ENCODE results near the gene RNASEH2C.

GRCh38 chr11:65745049-65745448 is 24.5 kb upstream of the RNASEH2C start:
- TF ChIP-seq CTCF (IDR thresholded peaks at IDR 0.05) (no peak), POLR2A (IDR thresholded peaks at IDR 0.05) (no peak)
